ENCODE results near the gene SPAG9. TPM values are rescaled to one million over a fixed set of nuclear protein-coding genes. Genes with fewer than 3 reads are reported as not detected.
"Not testable (repeated sequence)": the region's sequence is repeated elsewhere in the genome, so short reads cannot be mapped to it uniquely, and the experiment has no call there.

SPAG9 gene
- total RNA-seq, 2 donors from 2014 or later: 54.7 to 115 TPM

- DNase-seq (ENCODE audit: low spot score in 2 of 2): peak in 1 of 2 donors; percentile 39
- no peaks in the 10 kb centered on the region for H3K36me3 Mint-ChIP-seq
- no peak for ATAC-seq
- H3K9me3 Mint-ChIP-seq: no peaks in the 10 kb centered on the region
- peak overlapping the region in 1 of 2 donors; percentile 64 for H3K27ac Mint-ChIP-seq
Observed at GRCh38 chr17:50947782-50948543, 172.7 kb downstream of the SPAG9 start.

GRCh38 chr17:50946891-50947781 is 173.5 kb downstream of the SPAG9 start:
- peak overlapping the region in 1 of 2 donors; percentile 4 for H3K27ac Mint-ChIP-seq
- no peak for ATAC-seq
- H3K36me3 Mint-ChIP-seq: no peaks in the 10 kb centered on the region
- peak in 1 of 2 donors; percentile 49 for DNase-seq (ENCODE audit: low spot score in 2 of 2)
- no peaks in the 10 kb centered on the region for H3K9me3 Mint-ChIP-seq

GRCh38 chr17:50946223-50946890 is 174.3 kb downstream of the SPAG9 start:
- Mint-ChIP-seq H3K9me3 (no peaks in the 10 kb centered on the region), H3K36me3 (no peaks in the 10 kb centered on the region), H3K27ac (peak overlapping the region in 1 of 2 donors; percentile 4)
- peak in 1 of 2 donors; percentile 49 for DNase-seq (ENCODE audit: low spot score in 2 of 2)
- ATAC-seq: no peak

GRCh38 chr17:50945779-50946222 is 174.9 kb downstream of the SPAG9 start:
- peak in 1 of 2 donors; percentile 48 for DNase-seq (ENCODE audit: low spot score in 2 of 2)
- H3K9me3 Mint-ChIP-seq: no peaks in the 10 kb centered on the region
- no peak for ATAC-seq
- H3K36me3 Mint-ChIP-seq: no peaks in the 10 kb centered on the region
- no peak overlapping the region for H3K27ac Mint-ChIP-seq

- Mint-ChIP-seq H3K27ac (peak overlapping the region; percentile 44 to 83), H3K36me3 (no peaks in the 10 kb centered on the region), H3K9me3 (no peaks in the 10 kb centered on the region)
- ATAC-seq: peak in 1 of 2 donors; percentile 35
- DNase-seq (ENCODE audit: low spot score in 2 of 2): no peak
Observed at GRCh38 chr17:50944902-50945720, 175.6 kb downstream of the SPAG9 start.

GRCh38 chr17:50944054-50944901 is 176.4 kb downstream of the SPAG9 start:
- Mint-ChIP-seq H3K9me3 (no peaks in the 10 kb centered on the region), H3K27ac (peak overlapping the region; percentile 83 to 90), H3K36me3 (no peaks in the 10 kb centered on the region)
- DNase-seq (ENCODE audit: low spot score in 2 of 2) (peak; percentile 74 to 86), ATAC-seq (peak; percentile 84 to 90)

- H3K9me3 Mint-ChIP-seq: no peaks in the 10 kb centered on the region
- H3K36me3 Mint-ChIP-seq: no peaks in the 10 kb centered on the region
- peak in 1 of 2 donors; percentile 54 for DNase-seq (ENCODE audit: low spot score in 2 of 2)
- peak overlapping the region; percentile 83 to 90 for H3K27ac Mint-ChIP-seq
- ATAC-seq: peak in 1 of 2 donors; percentile 14
Observed at GRCh38 chr17:50943575-50943933, 177.1 kb downstream of the SPAG9 start.

- not testable (repeated sequence) for ATAC-seq; H3K27ac Mint-ChIP-seq; H3K9me3 Mint-ChIP-seq; DNase-seq (ENCODE audit: low spot score in 2 of 2); H3K36me3 Mint-ChIP-seq
Observed at GRCh38 chr17:50941676-50942048, 179.0 kb downstream of the SPAG9 start.

- H3K27ac Mint-ChIP-seq: peak overlapping the region in 1 of 2 donors; percentile 54
- no peaks in the 10 kb centered on the region for H3K9me3 Mint-ChIP-seq
- H3K36me3 Mint-ChIP-seq: no peaks in the 10 kb centered on the region
- DNase-seq (ENCODE audit: low spot score in 2 of 2) (no peak), ATAC-seq (no peak)
Observed at GRCh38 chr17:50939795-50940684, 180.6 kb downstream of the SPAG9 start.

GRCh38 chr17:50939542-50939794 is 181.2 kb downstream of the SPAG9 start:
- DNase-seq (ENCODE audit: low spot score in 2 of 2): no peak
- Mint-ChIP-seq H3K36me3 (no peaks in the 10 kb centered on the region), H3K27ac (peak overlapping the region; percentile 17 to 18), H3K9me3 (no peaks in the 10 kb centered on the region)
- no peak for ATAC-seq

- Mint-ChIP-seq H3K27ac (peak overlapping the region; percentile 17 to 18), H3K36me3 (no peaks in the 10 kb centered on the region), H3K9me3 (no peaks in the 10 kb centered on the region)
- DNase-seq (ENCODE audit: low spot score in 2 of 2) (no peak), ATAC-seq (no peak)
Observed at GRCh38 chr17:50938821-50939541, 181.7 kb downstream of the SPAG9 start.

- no peaks in the 10 kb centered on the region for H3K36me3 Mint-ChIP-seq
- no peaks in the 10 kb centered on the region for H3K9me3 Mint-ChIP-seq
- no peak for DNase-seq (ENCODE audit: low spot score in 2 of 2)
- no peak for ATAC-seq
- H3K27ac Mint-ChIP-seq: no peak overlapping the region
Observed at GRCh38 chr17:50935996-50936266, 184.7 kb downstream of the SPAG9 start.

- ATAC-seq (no peak), DNase-seq (ENCODE audit: low spot score in 2 of 2) (no peak)
- Mint-ChIP-seq H3K9me3 (no peaks in the 10 kb centered on the region), H3K27ac (no peak overlapping the region), H3K36me3 (no peaks in the 10 kb centered on the region)
Observed at GRCh38 chr17:50935221-50935995, 185.3 kb downstream of the SPAG9 start.

Data from activated naive CD4-positive, alpha-beta T cell treated with anti-CD3 and anti-CD28 coated beads, Interleukin-2, amount 50 U/mL, for 72 hours (primary cell).